SW 1271 (cell line): ENCODE data around the gene ANKK1.
A peak's percentile ranks its signal among the peaks of the same experiment; 100 is the strongest.

Source experiments
- DNase-seq, 2 experiments: peaks; one replicate each; lab custom pipeline; 2025; lab: John Stamatoyannopoulos, UW

The ANKK1 gene

DNA sequence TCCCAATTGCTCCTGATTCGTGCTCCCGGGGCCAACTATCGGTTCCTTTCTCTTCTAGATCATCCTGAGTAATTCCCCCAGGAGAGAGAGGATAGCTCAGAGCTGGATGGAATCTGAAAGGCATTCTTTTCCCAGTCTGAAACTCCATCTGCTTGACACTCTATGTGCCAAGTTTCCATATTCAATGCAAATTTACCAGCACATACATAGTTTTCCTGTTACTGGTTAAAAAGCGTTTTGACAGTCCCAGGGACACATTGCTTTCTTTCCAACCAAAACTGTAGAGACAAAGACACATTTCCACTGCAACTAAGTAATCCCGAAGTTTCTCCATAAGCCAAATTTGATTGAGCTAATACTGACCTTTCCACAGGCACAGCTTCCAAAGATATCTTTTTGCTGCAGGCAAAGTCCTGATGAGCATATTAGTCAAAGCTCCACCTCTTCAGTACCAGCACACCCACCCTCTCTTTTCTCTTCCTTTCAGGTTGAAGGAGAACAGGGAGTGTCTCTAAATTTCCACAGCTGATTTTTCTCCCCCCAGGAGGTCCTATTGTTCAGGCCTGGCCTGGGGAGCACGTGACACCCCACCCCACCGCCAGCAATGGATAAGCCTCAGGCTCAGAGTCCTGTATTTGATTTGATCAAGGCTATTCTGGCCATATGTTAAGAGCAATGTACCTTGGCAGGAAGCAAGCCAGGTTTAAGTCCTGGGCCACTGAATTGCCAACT is 9.7 kb upstream of the ANKK1 start:
- DNase-seq = no peak

DNA sequence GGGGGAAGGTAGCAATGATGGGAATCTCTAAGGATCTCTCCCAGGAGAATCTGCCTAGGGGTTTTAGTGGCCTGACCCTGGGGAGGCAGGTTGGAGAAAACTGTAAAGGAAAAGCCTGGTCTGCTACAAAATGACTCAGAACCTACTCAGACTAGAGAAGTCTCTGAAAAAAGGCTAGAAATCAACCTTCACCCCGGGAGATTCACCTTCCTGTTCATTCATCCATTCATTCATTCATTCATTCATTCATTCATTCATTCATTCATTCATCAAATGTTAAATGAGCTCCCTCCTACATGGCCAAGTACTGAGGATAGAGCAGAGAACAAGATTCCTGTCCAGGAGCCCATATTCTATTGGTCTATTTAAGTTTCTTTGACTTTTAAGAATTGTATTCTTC is 8.9 kb upstream of the ANKK1 start:
- no peak for DNase-seq

DNA sequence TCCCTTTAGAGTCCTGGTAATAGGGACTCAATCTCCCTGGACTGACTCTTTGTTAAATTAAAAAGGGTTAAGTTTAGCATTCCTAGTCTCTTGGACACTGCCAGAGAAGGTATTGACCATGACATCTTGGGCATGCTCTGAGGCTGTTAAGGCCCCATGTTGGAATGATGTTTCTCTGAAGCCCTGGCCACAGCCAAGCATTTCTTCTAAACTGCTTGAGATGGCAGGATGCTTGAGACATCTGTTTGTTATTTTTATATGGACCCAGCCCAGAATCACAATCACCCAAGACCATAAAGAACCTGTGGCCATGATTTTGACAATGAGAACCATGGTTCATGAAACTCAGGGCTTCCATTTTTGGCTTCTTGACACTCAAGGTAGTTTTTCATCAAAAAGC is 5.5 kb upstream of the ANKK1 start:
- no peak for DNase-seq

DNA sequence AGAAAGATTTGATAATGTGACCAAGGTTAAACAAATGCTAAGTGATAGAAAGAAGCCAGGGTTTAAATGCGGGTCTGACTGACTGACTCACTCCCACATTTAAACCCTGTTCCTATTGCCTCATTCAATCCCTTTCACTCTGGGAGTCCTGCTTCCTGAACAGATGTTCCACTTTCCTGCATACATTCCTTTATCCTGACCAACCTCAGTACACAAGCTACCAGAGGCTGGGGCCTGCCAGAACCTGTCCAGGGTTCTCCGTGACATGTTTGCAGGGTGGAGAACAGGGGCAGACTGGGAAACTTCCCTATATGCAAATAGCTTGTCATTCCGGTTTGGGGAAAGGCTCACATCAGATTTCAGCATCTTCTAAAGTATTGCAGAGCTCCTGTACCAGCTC is 3.0 kb upstream of the ANKK1 start:
- DNase-seq = peak; percentile 23 to 81

DNA sequence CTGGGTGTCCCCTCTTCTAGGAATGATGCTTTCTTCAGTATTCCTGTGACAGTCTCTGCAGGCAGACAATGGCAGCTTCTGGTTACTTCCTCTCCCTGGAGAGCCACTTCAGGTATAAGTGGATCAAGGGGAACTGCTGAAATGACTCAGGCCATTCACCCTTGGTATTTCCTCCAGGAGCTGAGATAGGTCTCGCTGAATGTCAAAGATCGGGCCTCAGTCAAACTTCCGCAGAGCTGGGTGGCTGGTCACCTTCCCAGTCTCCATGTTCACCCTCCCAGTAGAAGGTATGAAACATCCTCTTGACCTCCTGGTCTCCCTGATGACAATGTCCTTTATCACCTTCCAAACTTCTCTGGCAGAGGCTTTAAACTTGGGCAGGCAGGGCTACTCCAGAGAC is 1.8 kb upstream of the ANKK1 start:
- no peak for DNase-seq

DNA sequence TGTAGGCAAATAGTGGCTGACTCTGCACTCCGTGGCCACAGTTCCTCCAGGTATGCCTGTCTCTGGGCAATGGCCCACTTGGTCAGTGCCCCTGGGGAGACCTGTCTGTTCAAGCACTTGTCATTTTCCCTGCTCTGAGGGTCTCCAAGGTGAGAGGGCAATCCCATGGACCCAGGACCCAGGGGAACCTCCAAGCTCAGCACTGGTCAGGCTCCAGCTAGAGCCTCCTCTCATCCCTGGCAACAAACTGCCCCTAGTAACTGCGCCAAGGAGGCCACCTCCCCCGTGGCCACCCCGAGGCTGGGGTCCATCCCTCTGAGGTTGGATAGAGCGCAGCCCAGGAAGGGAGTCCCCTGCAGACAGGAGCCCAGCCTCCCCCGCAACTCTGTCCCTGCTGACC is 713 bp upstream of the ANKK1 start:
- no peak for DNase-seq

DNA sequence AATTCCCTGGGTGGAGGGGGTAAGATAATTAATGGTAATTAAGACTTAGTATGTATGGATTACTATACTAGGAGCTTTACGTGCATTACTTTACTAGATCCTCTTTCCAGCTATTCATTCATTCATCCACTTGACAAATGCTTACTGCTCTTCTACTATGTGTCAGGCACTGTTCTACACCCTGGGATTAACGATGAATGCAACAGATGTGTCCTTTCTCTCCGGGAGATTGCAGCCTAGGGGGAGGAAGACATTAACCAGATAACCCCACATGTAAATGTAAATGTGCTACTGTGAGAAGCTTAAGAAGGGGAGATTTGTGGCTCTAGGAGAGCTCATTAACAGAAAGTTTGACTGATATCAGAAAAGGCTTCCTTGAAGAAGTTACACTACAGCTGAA is 1.7 kb downstream of the ANKK1 start:
- no peak for DNase-seq

DNA sequence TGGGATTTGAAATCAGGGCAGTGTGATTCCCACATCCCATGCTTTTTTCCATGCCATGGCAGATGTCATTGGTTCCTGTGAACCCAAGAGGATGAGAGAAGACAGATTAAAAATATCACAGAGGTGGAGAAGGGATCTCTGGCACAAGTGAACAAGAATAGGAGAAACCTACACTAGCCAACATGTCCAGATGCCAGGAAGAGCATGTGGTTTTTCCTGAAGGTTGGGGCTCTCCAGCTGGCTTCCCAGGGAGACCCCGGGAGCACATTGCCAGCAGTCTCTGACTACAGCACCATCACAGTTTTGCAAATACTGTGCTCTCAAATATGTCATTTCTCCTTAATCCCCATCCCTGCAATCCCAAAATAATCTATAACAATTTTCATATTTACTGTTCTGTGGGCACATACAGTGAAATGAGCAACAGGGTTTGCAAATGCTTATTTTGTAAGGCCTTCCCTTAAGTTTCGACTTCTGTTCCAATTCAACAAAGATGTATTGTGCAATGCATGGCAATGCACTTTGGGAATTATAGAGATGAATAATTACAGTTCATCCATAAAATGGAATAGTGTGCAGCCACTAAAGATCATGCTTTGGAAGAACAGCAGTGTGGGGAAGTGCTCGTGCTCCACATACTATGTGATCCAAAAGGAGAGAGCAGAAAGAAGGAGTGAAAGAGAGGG is 4.8 kb downstream of the ANKK1 start:
- no peak for DNase-seq

DNA sequence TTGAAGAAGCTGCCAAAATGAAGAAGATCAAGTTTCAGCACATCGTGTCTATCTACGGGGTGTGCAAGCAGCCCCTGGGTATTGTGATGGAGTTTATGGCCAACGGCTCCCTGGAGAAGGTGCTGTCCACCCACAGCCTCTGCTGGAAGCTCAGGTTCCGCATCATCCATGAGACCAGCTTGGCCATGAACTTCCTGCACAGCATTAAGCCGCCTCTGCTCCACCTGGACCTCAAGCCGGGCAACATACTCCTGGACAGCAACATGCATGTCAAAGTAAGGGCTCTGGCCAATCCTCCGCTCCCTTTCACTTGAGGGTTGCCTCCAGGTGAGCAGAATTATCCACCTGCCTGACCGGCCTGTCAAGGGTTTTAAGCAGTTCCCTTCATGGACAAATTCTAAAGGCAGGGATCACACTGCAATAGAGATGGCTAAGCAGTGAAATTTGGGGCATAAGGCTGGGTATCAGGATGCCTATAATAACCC is 6.0 kb downstream of the ANKK1 start:
- no peak for DNase-seq

DNA sequence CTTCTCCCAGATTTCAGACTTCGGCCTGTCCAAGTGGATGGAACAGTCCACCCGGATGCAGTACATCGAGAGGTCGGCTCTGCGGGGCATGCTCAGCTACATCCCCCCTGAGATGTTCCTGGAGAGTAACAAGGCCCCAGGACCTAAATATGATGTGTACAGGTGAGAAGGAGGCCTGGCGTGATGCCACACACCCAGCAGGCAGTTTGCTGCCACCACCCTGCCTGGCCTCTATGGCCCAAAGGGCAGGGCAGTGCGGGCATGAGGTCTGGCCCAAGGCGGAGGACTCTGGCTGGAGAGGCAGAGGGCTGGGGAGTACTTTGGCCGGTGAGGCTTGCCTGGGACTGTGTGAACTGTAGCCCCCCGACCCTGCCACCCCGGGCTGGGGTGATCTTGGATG is 7.3 kb downstream of the ANKK1 start:
- DNase-seq = no peak

DNA sequence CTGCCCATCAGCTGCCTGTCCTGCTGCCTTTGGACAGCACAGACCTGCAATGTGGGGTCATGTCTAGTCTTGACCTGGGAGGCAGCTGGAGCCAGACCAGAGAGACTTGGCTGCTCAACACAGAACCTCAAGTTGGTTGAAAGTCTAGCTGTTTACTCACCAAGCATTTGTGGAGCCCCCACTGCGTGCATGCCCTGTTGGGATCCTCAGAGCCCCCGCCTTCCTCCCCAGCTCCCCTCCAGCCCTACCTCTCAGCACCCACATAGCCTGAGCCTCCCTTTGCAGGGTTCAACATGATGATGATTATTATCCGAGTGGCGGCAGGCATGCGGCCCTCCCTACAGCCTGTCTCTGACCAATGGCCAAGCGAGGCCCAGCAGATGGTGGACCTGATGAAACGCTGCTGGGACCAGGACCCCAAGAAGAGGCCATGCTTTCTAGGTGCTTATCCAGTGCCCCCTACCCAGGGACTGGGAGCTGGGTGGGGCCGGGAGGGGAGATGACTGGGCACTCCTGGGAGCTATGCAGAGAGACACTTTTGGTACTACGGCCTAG is 8.3 kb downstream of the ANKK1 start:
- no peak for DNase-seq

DNA sequence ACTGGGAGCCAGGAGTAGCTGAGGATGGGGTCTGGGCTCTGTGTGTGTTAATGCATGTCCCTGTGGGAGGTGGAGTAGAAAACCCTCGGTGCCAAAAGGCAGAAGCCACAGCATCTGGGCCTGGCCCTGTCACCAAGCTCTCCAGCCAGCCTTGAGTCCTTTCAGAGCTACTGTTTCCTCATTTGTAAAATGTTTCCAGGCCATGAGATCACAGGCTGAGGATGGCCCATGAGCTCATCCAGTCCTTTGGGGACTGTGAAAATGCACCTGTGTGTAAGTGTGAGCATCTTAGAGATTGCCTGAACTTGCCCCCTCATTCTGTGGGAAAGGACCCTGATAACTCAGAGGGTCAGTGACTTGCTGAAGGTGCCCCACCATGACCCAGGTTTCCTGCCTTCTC is 9.1 kb downstream of the ANKK1 start:
- DNase-seq = no peak

DNA sequence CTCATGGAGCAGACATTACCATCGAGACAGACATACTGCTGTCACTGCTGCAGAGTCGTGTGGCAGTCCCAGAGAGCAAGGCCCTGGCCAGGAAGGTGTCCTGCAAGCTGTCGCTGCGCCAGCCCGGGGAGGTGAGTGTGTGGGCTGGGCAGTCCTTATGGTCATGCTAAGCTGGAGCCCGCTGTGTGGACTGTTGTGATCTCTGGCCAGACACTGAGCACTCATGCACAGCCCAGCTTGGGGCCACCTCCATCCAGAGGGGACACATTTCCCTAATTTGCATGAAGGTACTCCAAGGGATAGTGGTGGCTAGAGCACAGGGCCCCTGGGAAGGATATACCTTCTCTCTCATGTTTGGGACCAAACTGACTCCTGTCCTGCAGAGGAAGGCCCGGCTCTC is 9.6 kb downstream of the ANKK1 start:
- DNase-seq = no peak

DNA sequence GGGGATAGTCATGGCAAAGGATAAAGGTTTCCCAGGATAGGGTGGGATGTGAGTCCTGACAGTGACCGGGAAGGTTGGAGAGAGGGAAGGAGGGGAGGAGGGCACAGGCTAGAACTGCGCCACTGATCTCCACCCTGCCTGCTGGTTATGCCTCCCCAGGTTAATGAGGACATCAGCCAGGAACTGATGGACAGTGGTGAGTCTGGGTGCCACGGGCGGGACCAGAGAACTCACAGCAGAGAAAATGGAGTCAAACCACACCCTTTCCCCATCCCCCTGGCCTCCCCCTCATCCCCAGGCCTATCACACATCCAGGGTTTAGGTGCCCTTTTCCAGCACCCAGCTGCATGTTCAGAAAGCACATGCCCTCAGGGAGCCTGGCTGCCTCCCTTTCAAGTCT is 10.2 kb downstream of the ANKK1 start:
- no peak for DNase-seq

DNA sequence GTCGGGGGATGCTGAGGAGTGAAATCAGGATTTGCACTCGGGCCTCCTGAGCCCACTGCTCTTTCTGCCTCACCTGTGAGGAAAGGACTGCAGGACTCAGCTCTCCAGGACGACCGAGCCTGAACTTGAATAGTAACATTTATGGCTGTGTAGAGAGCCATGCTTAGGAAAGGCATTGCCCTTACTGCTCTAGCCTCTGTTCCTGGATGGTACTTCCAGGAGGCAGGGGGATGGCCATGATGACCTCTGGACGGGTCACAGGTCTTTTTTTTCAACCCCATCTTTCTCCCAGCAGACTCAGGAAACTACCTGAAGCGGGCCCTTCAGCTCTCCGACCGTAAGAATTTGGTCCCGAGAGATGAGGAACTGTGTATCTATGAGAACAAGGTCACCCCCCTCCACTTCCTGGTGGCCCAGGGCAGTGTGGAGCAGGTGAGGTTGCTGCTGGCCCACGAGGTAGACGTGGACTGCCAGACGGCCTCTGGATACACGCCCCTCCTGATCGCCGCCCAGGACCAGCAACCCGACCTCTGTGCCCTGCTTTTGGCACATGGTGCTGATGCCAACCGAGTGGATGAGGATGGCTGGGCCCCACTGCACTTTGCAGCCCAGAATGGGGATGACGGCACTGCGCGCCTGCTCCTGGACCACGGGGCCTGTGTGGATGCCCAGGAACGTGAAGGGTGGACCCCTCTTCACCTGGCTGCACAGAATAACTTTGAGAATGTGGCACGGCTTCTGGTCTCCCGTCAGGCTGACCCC is 11.3 kb downstream of the ANKK1 start:
- DNase-seq = no peak

DNA sequence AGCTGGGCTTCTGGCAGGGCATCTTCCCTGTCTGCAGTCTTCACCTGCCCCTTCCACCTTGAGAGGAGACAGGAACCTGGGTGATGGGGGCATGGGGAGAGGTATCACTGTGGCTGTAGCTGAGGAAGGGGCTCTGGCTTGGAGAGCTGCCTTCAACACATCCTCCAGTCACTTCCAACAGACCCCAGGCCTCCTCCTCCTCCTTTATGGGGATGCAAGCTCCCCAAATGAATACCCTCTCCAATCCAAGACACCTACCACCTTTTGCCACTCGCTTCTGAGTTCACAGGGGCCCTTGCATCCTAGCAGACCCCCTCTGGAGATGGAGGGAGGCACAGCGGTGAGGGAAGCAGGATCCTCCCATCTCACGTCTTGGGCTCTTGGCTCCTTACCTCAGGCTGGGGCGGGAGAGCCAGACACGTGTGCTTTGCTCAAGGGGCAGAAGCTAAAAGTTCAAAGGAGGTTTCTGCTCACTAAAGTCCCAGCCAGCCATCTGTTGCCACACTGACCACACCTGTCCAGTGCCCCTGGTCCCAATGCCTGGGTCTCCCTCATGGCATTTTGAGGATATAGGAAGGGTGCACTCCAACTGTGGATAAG is 13.2 kb downstream of the ANKK1 start:
- DNase-seq = no peak

DNA sequence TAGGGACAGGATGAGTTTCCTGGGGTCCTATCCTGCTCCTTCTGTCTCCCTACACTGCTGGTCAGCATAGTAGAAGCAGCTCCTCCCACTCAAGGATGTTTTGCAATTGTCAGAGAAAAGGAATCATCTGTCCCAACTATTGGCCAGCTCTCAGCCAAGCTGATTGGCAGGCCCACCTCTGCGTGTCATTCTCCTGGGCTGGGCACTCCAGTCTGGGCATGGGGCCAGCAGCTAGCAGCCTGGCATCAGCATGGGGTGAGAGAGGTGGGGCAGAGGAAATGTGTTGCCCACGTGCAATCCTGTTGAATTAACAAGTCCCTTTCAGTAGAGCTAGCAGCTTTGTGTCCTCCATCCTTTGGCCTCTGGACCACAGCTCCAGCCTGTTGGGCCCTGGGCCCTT is 14.1 kb downstream of the ANKK1 start:
- peak; percentile 45 to 61 for DNase-seq

DNA sequence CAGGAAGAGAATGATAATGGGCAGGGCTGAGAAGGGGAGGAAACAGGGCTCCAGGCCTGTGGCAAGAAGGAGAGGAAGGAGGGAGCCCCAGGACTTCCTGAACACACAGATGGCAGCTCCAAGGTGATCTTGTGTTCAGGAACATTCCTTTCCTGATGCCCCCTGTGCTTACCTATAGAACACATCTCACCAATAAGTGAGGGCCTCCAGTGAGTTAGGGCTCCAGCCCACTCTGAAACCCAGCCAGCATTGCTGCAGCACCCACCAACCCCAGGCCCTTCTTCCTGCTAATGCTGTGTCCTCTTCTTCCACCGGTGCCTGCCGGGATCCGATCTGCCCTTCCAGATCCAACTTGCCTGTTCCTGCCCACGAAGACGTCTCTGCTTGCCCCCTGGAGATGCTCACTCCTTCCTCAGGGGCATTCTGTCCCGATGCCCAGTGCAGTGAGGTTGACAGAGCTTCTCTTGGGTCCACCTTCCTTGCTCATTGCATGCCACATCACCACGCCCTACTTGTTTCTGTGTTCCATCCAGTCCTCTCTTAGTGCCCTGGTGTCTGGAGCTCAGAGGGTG is 17.4 kb downstream of the ANKK1 start:
- DNase-seq = no peak

DNA sequence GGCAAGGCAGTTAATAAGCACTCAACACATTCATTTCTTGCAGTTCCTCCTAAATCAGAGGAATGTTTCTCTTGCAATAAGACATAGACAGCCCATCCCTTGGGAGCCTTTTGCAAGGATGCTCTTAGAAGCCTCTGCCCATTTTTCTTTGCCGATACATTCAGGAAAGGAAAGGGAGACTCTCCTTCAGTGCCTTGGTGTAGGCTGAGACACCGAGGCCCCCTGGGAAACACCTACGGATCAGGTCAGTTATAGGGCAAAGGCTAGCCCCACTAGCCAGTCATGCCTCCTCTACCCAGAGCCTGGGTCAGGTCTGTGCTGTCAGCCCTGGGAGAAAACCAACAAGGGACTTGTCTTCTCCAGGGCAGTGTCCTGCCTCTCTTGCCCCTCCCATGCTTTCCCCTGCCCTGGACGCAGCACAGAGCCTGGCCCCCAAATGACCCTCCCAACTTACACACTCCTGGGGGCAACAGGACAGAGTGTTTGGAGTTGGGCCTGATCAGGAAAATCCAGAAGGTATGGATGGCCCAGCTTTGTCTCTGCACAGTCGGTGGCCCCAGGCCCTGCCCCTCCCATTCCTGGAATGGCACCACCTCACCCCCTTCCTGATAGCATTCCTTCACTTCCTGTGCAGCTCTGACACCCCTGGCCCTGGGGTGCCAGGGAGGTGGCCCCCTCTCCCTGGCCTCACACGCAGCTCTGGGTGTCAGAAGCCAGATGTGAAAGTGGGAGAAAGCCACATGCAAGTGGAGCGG is 18.3 kb downstream of the ANKK1 start:
- no peak for DNase-seq

DNA sequence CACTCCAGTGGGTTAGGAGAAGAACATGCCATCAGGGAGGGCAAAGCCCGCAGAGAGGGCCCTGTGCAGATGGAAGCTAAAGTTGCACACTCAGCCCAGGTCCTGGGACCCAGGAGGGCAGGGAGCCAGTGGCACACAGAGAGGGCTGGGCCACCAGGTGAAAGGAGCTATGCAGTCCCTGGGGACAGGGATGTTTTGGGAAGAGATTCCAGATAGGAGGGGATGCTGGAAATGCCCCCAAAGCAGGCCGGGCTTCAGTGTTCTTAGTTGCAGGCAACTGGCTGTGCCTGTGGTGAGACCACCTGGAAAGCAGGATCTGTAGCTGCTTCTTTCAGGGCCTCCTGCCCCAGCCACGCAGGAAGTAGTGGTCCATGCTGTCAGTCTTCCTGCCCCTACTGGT is 19.6 kb downstream of the ANKK1 start:
- DNase-seq = no peak

DNA sequence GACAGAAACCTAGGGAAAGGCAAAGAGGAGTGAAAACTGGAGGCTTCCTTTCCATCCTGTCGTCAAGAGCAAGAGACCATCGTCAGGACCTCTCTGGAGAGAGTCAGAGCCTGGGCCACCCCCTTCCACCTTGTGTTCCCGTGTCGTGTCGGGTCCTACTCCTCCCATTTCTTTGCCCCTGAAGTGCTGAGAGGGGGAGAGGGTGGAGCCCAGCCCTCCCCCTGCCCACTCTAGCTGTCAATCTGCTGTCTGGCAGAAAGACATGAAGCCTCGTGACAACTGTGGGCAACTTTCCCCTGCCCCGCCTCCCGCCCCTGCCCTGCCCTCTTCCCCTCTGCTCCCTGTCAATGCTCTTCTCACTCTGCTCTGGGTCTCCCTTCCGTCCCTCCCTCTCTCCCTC is 20.6 kb downstream of the ANKK1 start:
- DNase-seq = no peak
